Measurements from ENCODE around the gene PXMP4.

Gene PXMP4

DNA sequence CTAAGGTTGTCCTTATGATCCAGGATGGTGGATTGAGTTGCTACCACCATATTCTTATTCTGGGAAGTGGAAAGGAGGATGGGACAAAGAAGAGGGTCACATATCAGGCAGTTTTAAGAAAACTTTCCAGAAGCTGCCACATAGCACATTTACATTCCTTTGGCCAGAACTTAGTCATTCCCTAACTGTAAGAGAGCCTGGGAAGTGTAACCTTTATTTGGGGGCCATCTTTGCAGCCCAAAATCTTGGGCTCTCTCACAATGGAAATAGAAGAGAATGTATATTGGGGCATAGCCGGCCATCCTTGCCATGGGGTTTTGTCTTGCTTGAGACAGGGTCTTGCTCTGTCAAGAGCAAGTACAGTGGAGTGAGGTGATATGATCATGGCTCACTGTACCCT lies 20.1 kb upstream of the PXMP4 start:
- Histone ChIP-seq H4K8ac (ENCODE audit: low read depth, low read length) (no peak overlapping the region), H2BK5ac (ENCODE audit: low read depth, low read length, poor library complexity) (no peak overlapping the region), H3K4me2 (ENCODE audit: low read length) (no peak overlapping the region), H3K9me3 (ENCODE audit: insufficient read depth, low read depth, low read length) (peaks cover 15% of the 10 kb centered on the region), H3K4ac (ENCODE audit: low read depth, low read length) (no peak overlapping the region), H2AK5ac (ENCODE audit: low read length) (no peak overlapping the region), H3K23ac (ENCODE audit: low read length) (no peak overlapping the region), H3K36me3 (ENCODE audit: control insufficient read depth in 1 of 2, insufficient read depth in 2 of 2, low read length in 2 of 2) (peaks cover 0 to 3% of the 10 kb centered on the region in 2 experiments), H3K79me2 (ENCODE audit: control insufficient read depth, insufficient read depth, low read length, poor library complexity) (no peaks in the 10 kb centered on the region), H3K14ac (ENCODE audit: low read length) (no peak overlapping the region), H2BK12ac (ENCODE audit: low read length) (no peak overlapping the region), H4K91ac (ENCODE audit: low read depth, low read length) (no peak overlapping the region), H3K18ac (ENCODE audit: low read length) (no peak overlapping the region), H3K4me3 (ENCODE audit: low read depth, low read length) (no peak overlapping the region), H2AFZ (ENCODE audit: insufficient read depth, low read length, poor library complexity) (no peak overlapping the region), H3K27ac (ENCODE audit: low read depth, low read length) (no peak overlapping the region), H3K27me3 (ENCODE audit: insufficient read depth, low read length) (no peaks in the 10 kb centered on the region), H3K79me1 (ENCODE audit: low read length) (no peaks in the 10 kb centered on the region), H3K9ac (ENCODE audit: low read length) (no peak overlapping the region), H3K4me1 (ENCODE audit: control insufficient read depth in 1 of 2, insufficient read depth in 2 of 2, low read length in 2 of 2) (no peaks in the 10 kb centered on the region), H2BK120ac (ENCODE audit: insufficient read depth, low read length, poor library complexity) (no peak overlapping the region), H4K12ac (ENCODE audit: low read depth, low read length) (no peak overlapping the region)
- no peak for DNase-seq
- whole genome bisulfite sequencing (ENCODE audit: extremely low coverage, insufficient coverage, insufficient read length), result no CpG with 5 or more reads among the region's 1 CpG

DNA sequence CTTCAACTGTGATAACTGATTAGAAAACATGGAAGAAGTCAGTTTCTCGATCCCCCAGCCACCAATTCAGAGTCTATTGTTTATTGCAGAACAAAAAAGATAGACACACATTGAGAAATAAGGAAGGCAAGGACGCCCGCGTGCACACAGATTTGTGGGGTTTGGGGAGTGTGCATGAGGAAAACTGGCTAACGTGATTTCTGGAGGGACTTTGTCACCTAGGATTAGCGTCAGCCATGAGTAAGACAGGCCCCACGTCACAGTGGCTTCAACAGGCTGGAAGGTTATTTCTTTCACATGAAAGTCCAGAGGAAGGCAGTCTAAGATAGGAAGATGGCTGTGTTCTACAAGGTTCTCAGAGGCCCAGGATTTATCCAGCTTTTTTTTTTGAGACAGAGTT lies 19.4 kb upstream of the PXMP4 start:
- Histone ChIP-seq H3K79me2 (ENCODE audit: control insufficient read depth, insufficient read depth, low read length, poor library complexity) (no peaks in the 10 kb centered on the region), H4K91ac (ENCODE audit: low read depth, low read length) (no peak overlapping the region), H3K23ac (ENCODE audit: low read length) (no peak overlapping the region), H3K36me3 (ENCODE audit: control insufficient read depth in 1 of 2, insufficient read depth in 2 of 2, low read length in 2 of 2) (peaks cover 0 to 3% of the 10 kb centered on the region in 2 experiments), H3K4me1 (ENCODE audit: control insufficient read depth in 1 of 2, insufficient read depth in 2 of 2, low read length in 2 of 2) (no peaks in the 10 kb centered on the region), H2BK5ac (ENCODE audit: low read depth, low read length, poor library complexity) (no peak overlapping the region), H3K9me3 (ENCODE audit: insufficient read depth, low read depth, low read length) (peaks cover 15% of the 10 kb centered on the region), H3K4ac (ENCODE audit: low read depth, low read length) (no peak overlapping the region), H2BK120ac (ENCODE audit: insufficient read depth, low read length, poor library complexity) (no peak overlapping the region), H3K14ac (ENCODE audit: low read length) (no peak overlapping the region), H2AFZ (ENCODE audit: insufficient read depth, low read length, poor library complexity) (no peak overlapping the region), H4K12ac (ENCODE audit: low read depth, low read length) (no peak overlapping the region), H3K27ac (ENCODE audit: low read depth, low read length) (no peak overlapping the region), H4K8ac (ENCODE audit: low read depth, low read length) (no peak overlapping the region), H2AK5ac (ENCODE audit: low read length) (no peak overlapping the region), H3K79me1 (ENCODE audit: low read length) (no peaks in the 10 kb centered on the region), H3K9ac (ENCODE audit: low read length) (no peak overlapping the region), H3K4me2 (ENCODE audit: low read length) (no peak overlapping the region), H3K27me3 (ENCODE audit: insufficient read depth, low read length) (no peaks in the 10 kb centered on the region), H2BK12ac (ENCODE audit: low read length) (no peak overlapping the region), H3K4me3 (ENCODE audit: low read depth, low read length) (no peak overlapping the region), H3K18ac (ENCODE audit: low read length) (no peak overlapping the region)
- no CpG with 5 or more reads among the region's 7 CpGs for WGBS (ENCODE audit: extremely low coverage, insufficient coverage, insufficient read length)
- DNase-seq, result no peak

GRCh38 chr20:33736962-33737361 lies 16.9 kb upstream of the PXMP4 start:
- H3K9me3 ChIP-seq (ENCODE audit: insufficient read depth, low read depth, low read length), result peaks cover 15% of the 10 kb centered on the region
- H2AK5ac ChIP-seq (ENCODE audit: low read length), result no peak overlapping the region
- H2BK120ac ChIP-seq (ENCODE audit: insufficient read depth, low read length, poor library complexity), result no peak overlapping the region
- peaks cover 13% of the 10 kb centered on the region for H3K79me1 ChIP-seq (ENCODE audit: low read length)
- no peak overlapping the region for H3K4me3 ChIP-seq (ENCODE audit: low read depth, low read length)
- no peak overlapping the region for H4K12ac ChIP-seq (ENCODE audit: low read depth, low read length)
- H4K91ac ChIP-seq (ENCODE audit: low read depth, low read length), result no peak overlapping the region
- H4K8ac ChIP-seq (ENCODE audit: low read depth, low read length), result no peak overlapping the region
- H3K9ac ChIP-seq (ENCODE audit: low read length), result no peak overlapping the region
- H3K4me1 ChIP-seq (ENCODE audit: control insufficient read depth in 1 of 2, insufficient read depth in 2 of 2, low read length in 2 of 2), result peaks cover 9 to 15% of the 10 kb centered on the region in 2 experiments
- no peak overlapping the region for H3K4me2 ChIP-seq (ENCODE audit: low read length)
- no peak overlapping the region for H2AFZ ChIP-seq (ENCODE audit: insufficient read depth, low read length, poor library complexity)
- H3K14ac ChIP-seq (ENCODE audit: low read length), result no peak overlapping the region
- no CpG with 5 or more reads among the region's 3 CpGs for WGBS (ENCODE audit: extremely low coverage, insufficient coverage, insufficient read length)
- H3K4ac ChIP-seq (ENCODE audit: low read depth, low read length), result no peak overlapping the region
- no peak overlapping the region for H2BK12ac ChIP-seq (ENCODE audit: low read length)
- H3K27me3 ChIP-seq (ENCODE audit: insufficient read depth, low read length), result no peaks in the 10 kb centered on the region
- H3K36me3 ChIP-seq (ENCODE audit: control insufficient read depth in 1 of 2, insufficient read depth in 2 of 2, low read length in 2 of 2), result peaks cover 0 to 3% of the 10 kb centered on the region in 2 experiments
- DNase-seq, result no peak
- no peak overlapping the region for H3K18ac ChIP-seq (ENCODE audit: low read length)
- no peak overlapping the region for H3K23ac ChIP-seq (ENCODE audit: low read length)
- H3K79me2 ChIP-seq (ENCODE audit: control insufficient read depth, insufficient read depth, low read length, poor library complexity), result peaks cover 4% of the 10 kb centered on the region
- no peak overlapping the region for H2BK5ac ChIP-seq (ENCODE audit: low read depth, low read length, poor library complexity)
- H3K27ac ChIP-seq (ENCODE audit: low read depth, low read length), result no peak overlapping the region

- DNase-seq, result peak; percentile 82 to 91
- H3K4ac ChIP-seq (ENCODE audit: low read depth, low read length), result no peak overlapping the region
- H2AK5ac ChIP-seq (ENCODE audit: low read length), result peak overlapping the region; percentile 40
- peaks cover 0 to 3% of the 10 kb centered on the region in 2 experiments for H3K36me3 ChIP-seq (ENCODE audit: control insufficient read depth in 1 of 2, insufficient read depth in 2 of 2, low read length in 2 of 2)
- no CpG with 5 or more reads among the region's 6 CpGs for WGBS (ENCODE audit: extremely low coverage, insufficient coverage, insufficient read length)
- no peak overlapping the region for H4K12ac ChIP-seq (ENCODE audit: low read depth, low read length)
- H3K9ac ChIP-seq (ENCODE audit: low read length), result no peak overlapping the region
- H2BK5ac ChIP-seq (ENCODE audit: low read depth, low read length, poor library complexity), result peak overlapping the region; percentile 68
- H3K9me3 ChIP-seq (ENCODE audit: insufficient read depth, low read depth, low read length), result peaks cover 15% of the 10 kb centered on the region
- peaks cover 11 to 20% of the 10 kb centered on the region in 2 experiments for H3K4me1 ChIP-seq (ENCODE audit: control insufficient read depth in 1 of 2, insufficient read depth in 2 of 2, low read length in 2 of 2)
- H2BK12ac ChIP-seq (ENCODE audit: low read length), result peak overlapping the region; percentile 82
- H3K18ac ChIP-seq (ENCODE audit: low read length), result peak overlapping the region; percentile 79
- H2AFZ ChIP-seq (ENCODE audit: insufficient read depth, low read length, poor library complexity), result no peak overlapping the region
- peak overlapping the region; percentile 71 for H3K14ac ChIP-seq (ENCODE audit: low read length)
- peak overlapping the region; percentile 83 for H4K91ac ChIP-seq (ENCODE audit: low read depth, low read length)
- H3K23ac ChIP-seq (ENCODE audit: low read length), result no peak overlapping the region
- peak overlapping the region; percentile 68 for H2BK120ac ChIP-seq (ENCODE audit: insufficient read depth, low read length, poor library complexity)
- H3K27ac ChIP-seq (ENCODE audit: low read depth, low read length), result peak overlapping the region; percentile 95
- H3K4me3 ChIP-seq (ENCODE audit: low read depth, low read length), result no peak overlapping the region
- no peaks in the 10 kb centered on the region for H3K27me3 ChIP-seq (ENCODE audit: insufficient read depth, low read length)
- H3K79me2 ChIP-seq (ENCODE audit: control insufficient read depth, insufficient read depth, low read length, poor library complexity), result peaks cover 4% of the 10 kb centered on the region
- peaks cover 16% of the 10 kb centered on the region for H3K79me1 ChIP-seq (ENCODE audit: low read length)
- H3K4me2 ChIP-seq (ENCODE audit: low read length), result no peak overlapping the region
- peak overlapping the region; percentile 45 for H4K8ac ChIP-seq (ENCODE audit: low read depth, low read length)
Observed at GRCh38 chr20:33733654-33734576, 13.8 kb upstream of the PXMP4 start.
